K562 (cell line): ENCODE results near the gene CD22. TPM values are rescaled to one million over a fixed set of nuclear protein-coding genes. Genes with fewer than 3 reads are reported as not detected.
A peak's percentile ranks its signal among the peaks of the same experiment; 100 is the strongest.

Experiments used
- ATF3 ChIP-seq, 2 experiments: fragments of 450-650 bp in 1 of 2; sonication (generic) in 1 of 2; formaldehyde crosslinking in 1 of 2; IDR thresholded peaks in 1 of 2; conservative IDR thresholded peaks in 1 of 2; 2 replicates each; pipeline versions ENCODE4 v1.6.1 to v1.8.1; 2016 to 2023; ENCODE audit warnings: mild to moderate bottlenecking in 2 of 2, moderate library complexity in 2 of 2, inconsistent platforms in 1 of 2, missing genetic modification reagents in 1 of 2
- L3MBTL2 ChIP-seq: fragments of 450-650 bp; IDR thresholded peaks from 2 replicates; pipeline ENCODE4 v1.6.1; 2016; ENCODE audit warnings: mild to moderate bottlenecking, moderate library complexity
- PHF20 ChIP-seq: fragments of 450-650 bp; IDR thresholded peaks from 2 replicates; pipeline ENCODE4 v1.6.1; 2018; ENCODE audit not compliant: partially characterized antibody
- RAD51 ChIP-seq: fragments of 450-650 bp; IDR thresholded peaks from 2 replicates; pipeline ENCODE4 v1.7.1; 2016; ENCODE audit warnings: low read depth, mild to moderate bottlenecking, borderline replicate concordance
- ZNF3 ChIP-seq: fragments of 250-450 bp; sonication (Bioruptor Pico); IDR thresholded peaks from 2 replicates; pipeline ENCODE4 v1.5.0; 2021; ENCODE audit warnings: mild to moderate bottlenecking, moderate library complexity
- ZNF318 ChIP-seq, 2 experiments: fragments of 450-650 bp; IDR thresholded peaks; 2 replicates each; pipeline ENCODE4 v1.6.1; 2016; ENCODE audit warnings: mild to moderate bottlenecking in 2 of 2, borderline replicate concordance in 1 of 2, low read depth in 1 of 2, moderate library complexity in 1 of 2
- polyA plus RNA-seq, 8 experiments: library from polyadenylated mRNA; depleted of rRNA in 4 of 8; stranded (reverse) in 5 of 8; unstranded in 3 of 8; fragments of >200 nt; fragmentation: Nextera tagmentation in 2 of 8; fragmentation: Illumina TruSeq in 1 of 8; extraction: Ambion mirVana in 2 of 8; extraction: Trizol in 1 of 8; gene quantifications; 2 replicates each; pipeline versions ENCODE4 v1.2.1 to v1.2.3, GENCODE V29; 2011 to 2014; ENCODE audit warnings: inconsistent platforms in 1 of 8, missing spikeins in 1 of 8
- total RNA-seq, 7 experiments: library from RNA; depleted of rRNA in 6 of 7; stranded (reverse); fragments of >200 nt in 6 of 7; fragmentation: Illumina TruSeq in 2 of 7; extraction: Trizol in 2 of 7; gene quantifications; 2 replicates each; pipeline versions ENCODE4 v1.2.1 to v1.2.3, GENCODE V29; 2011 to 2021; ENCODE audit warnings: low replicate concordance in 1 of 7

CD22 gene
- total and polyA plus RNA-seq, 9 of the 15 experiments (the other 6 are each of a cell fraction or from before 2014, with no cell fraction given), result 0.29 to 5.0 (median 3.5) TPM

DNA sequence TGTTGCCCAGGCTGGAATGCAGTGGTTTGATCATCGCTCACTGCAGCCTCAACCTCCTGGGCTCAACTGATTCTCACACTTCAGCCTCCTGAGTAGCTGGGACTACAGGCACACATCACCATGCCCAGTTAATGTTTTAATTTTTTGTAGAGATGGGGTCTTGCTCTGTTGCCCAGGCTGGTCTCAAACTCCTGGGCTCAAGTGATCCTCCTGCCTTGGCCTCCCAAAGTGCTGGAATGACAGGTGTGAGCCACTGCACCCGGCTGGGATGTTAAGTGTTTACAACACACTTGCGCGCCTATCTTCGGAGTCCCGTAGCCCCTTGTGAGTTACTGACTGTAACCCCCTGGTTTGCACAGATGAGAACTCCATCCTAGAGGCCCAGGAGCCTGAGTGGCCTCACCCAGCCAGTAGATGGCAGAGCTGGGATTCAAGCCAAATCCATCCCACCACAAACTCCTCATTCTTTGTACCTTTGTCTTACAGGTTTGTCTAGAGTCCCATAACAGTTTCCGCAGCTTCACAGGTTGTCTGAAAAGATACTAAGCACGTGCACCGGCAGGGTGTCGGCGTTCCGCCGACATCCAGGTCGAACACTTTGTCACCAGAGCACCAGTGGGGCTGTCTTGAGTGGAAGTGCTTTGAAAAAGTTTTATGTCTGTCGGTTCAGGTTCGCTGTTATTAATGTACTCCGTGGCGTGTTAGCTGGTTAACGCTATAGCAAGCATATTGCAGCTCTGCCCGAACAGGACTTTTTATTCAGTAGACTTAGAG lies 22.3 kb upstream of the CD22 start (continued):
- 0 out of 4 replicates have a peak, but pooled peaks of 1 of the 2 experiments have one; percentile 12 for TF ChIP-seq ZNF318 (IDR thresholded peaks at IDR 0.05; ENCODE audit: borderline replicate concordance in 1 of 2, low read depth in 1 of 2)
- TF ChIP-seq L3MBTL2, result peak; percentile 71
- 0 out of 2 replicates have a peak, but pooled peaks have one; percentile 40 for TF ChIP-seq ATF3 (IDR thresholded peaks at IDR 0.05)
- no peak for TF ChIP-seq ATF3 (CRISPR knock-in tag; conservative IDR thresholded peaks at IDR 0.05)
- TF ChIP-seq ZNF3 (CRISPR knock-in tag), result no peak
- TF ChIP-seq RAD51, result no peak
- peak; percentile 22 for TF ChIP-seq PHF20
